22Rv1 (cell line): ENCODE results near the gene TPSAB1.

ENCODE experiments used
- H3K27ac ChIP-seq: fragments of 450-650 bp; 2 replicates; pipeline ENCODE4 v1.5.1; 2017
- CTCF ChIP-seq: fragments of 450-650 bp; IDR thresholded peaks from 2 replicates; pipeline ENCODE4 v1.5.1; 2017; ENCODE audit warnings: mild to moderate bottlenecking
- ZFX ChIP-seq: fragments of 450-650 bp; IDR thresholded peaks from 2 replicates; pipeline ENCODE4 v1.6.1; 2017; ENCODE audit warnings: antibody characterized with exemption, borderline replicate concordance

TPSAB1 gene

GRCh38 chr16:1212616-1213194, 27.8 kb upstream of the TPSAB1 start:
- no peak for TF ChIP-seq ZFX
- no peak for TF ChIP-seq CTCF
- H3K27ac ChIP-seq, result no peak overlapping the region

DNA sequence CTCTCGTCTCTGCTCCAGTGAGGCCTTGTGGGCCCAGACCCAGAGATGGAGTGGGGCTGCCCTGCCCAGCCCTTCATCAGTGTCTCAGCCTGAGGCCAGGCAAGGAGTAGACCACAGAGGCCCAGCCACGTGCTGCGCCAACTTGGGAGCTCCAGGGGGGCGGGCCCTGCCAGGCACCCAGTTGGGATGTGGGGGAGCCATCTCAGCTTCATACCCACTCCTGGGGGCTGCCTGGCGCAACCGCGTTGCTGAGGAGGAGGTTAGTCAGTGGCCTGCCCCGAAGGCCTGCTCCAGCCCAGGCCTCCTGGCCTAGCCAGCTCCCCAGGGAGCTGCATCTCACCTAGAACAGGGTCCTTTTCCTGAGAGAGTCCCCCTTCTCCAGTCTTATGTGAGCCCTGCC, 27.3 kb upstream of the TPSAB1 start:
- TF ChIP-seq CTCF (no peak), ZFX (no peak)

GRCh38 chr16:1213796-1214372, 26.6 kb upstream of the TPSAB1 start:
- no peak overlapping the region for H3K27ac ChIP-seq
- no peak for TF ChIP-seq ZFX
- TF ChIP-seq CTCF, result no peak

More for the DNA sequence above, 27.3 kb upstream of the TPSAB1 start:
- H3K27ac ChIP-seq, result no peak overlapping the region

- H3K27ac ChIP-seq, result no peak overlapping the region
- TF ChIP-seq ZFX, result no peak
- no peak for TF ChIP-seq CTCF
Observed at GRCh38 chr16:1214719-1215118, 25.8 kb upstream of the TPSAB1 start.

DNA sequence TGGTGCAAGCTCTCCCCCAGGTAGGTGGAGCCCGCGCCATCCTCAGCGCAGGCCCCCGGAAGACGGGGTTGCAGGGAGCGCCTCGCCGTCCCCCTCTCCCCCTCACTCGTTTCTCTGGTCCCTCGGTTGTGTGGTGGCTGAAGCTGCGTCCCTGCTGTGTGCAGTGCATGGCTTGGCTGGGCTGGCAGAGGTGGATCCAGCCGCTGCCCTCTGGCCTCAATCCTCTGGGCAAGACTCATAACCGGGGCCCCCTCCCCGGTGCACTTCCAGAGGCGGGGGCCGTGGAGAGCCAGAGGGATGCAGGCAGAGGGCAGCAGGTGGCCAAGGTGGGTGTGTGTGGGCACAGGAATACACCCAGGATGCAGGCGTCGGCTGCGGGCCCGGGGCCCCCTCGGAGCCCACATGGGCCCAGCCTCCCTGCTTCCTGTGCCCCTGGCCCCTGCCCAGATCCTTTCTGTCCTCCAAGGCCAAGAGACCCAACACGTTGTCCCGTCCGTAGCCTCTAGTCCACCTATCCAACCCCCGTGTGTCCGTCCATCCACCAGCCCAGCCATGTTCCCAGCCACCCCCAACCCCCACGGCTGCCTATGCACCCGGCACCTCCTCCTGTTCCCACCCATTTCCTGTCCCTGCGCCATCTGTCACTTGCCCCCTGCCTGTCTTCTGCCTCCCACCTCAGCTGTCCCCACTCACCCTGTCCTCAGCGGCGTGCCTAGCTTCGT, 24.8 kb upstream of the TPSAB1 start:
- TF ChIP-seq CTCF, result no peak
- no peak overlapping the region for H3K27ac ChIP-seq

GRCh38 chr16:1216296-1216619, 24.2 kb upstream of the TPSAB1 start:
- no peak overlapping the region for H3K27ac ChIP-seq
- peak; percentile 48 for TF ChIP-seq CTCF
- no peak for TF ChIP-seq ZFX

DNA sequence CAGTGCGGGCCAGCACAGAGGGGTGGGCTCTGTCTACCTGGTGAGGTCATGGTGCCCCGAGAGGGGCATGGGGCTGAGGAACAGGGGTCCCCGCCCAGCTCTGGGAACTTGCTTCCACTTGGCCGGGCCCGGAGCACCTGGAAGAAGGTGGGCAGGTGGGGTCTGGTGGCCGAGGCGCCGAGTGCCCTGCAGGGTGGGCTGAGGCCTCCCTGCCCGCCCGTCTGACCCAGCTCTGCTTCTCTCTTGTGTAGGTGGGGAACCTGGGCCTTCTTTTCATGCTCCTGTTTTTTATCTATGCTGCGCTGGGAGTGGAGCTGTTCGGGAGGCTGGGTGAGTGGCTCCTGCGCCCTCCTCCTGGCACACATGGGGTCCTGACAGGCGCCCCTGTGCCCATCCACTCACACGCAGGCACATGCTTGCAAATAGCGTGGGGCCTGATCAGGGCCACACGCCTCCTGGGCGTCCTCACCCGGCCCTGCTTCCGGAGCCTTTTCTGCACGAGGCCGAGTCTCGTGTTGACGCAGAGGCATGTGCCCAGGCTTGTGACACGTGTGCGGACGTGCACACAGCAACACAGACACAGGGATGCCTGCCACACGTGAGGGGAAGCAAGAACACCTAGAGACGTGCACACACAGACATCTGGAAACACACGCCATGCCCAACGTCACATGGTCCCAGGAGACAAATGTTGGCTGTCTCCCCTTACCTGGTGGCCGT, 23.7 kb upstream of the TPSAB1 start:
- no peak overlapping the region for H3K27ac ChIP-seq
- TF ChIP-seq CTCF (no peak), ZFX (no peak)
